A549 (cell line): ENCODE results near the gene GBF1. TPM values are rescaled to one million over a fixed set of nuclear protein-coding genes. Genes with fewer than 3 reads are reported as not detected.

ENCODE experiments used
- ATAC-seq, 2 experiments: fragments of 200-7000 bp in 1 of 2; fragments of >200 bp in 1 of 2; cut with Nextera tagmentation in 1 of 2; cut with Tn5 transposase in 1 of 2; 3 replicates each; pipeline versions ENCODE4 v1.8.0 to v1.9.1; 2018 to 2020; ENCODE audit warnings: mild to moderate bottlenecking in 1 of 2, moderate library complexity in 1 of 2
- CTCF ChIA-PET: fragments of 300-600 bp; sonication (Branson Sonifier 250); formaldehyde crosslinking; extraction: SDS; loops from one replicate; lab custom pipeline; 2021; ENCODE audit warnings: antibody characterized with exemption, inconsistent platforms; lab: Yijun Ruan, JAX
- POLR2A ChIA-PET: fragments of 350-600 bp; formaldehyde crosslinking; extraction: SDS; loops from one replicate; lab custom pipeline; 2021; ENCODE audit warnings: antibody characterized with exemption, inconsistent platforms; lab: Yijun Ruan, JAX
- DNase-seq, 2 experiments: peaks; one replicate each; pipeline versions ENCODE4 v3.0.0 to v3.0.0-alpha.2; 2011 to 2016; ENCODE audit warnings: low read depth in 1 of 2, low spot score in 1 of 2
- FAIRE-seq: peaks from 2 replicates; lab custom pipeline; 2011; peaks lifted over from hg19 to GRCh38; lab: Jason Lieb, UNC
- H3K27ac ChIP-seq, 2 experiments: fragments of >200 bp; sonication (Bioruptor Twin); formaldehyde crosslinking; 3 replicates each; pipeline ENCODE4 v1.5.1; 2016 to 2017
- H3K4me1 ChIP-seq: fragments of >200 bp; sonication (Bioruptor Twin); formaldehyde crosslinking; 3 replicates; pipeline ENCODE4 v1.6.1; 2016
- H3K4me2 ChIP-seq: fragments of >200 bp; sonication (Bioruptor Twin); formaldehyde crosslinking; 3 replicates; pipeline ENCODE4 v1.6.1; 2016
- H3K4me3 ChIP-seq: fragments of >200 bp; sonication (Bioruptor Twin); formaldehyde crosslinking; 3 replicates; pipeline ENCODE4 v1.5.1; 2016
- H3K9me3 ChIP-seq: fragments of >200 bp; sonication (Bioruptor Twin); formaldehyde crosslinking; 3 replicates; pipeline ENCODE4 v1.6.1; 2016
- BHLHE40 ChIP-seq: IDR thresholded peaks from 2 replicates; pipeline ENCODE4 v1.6.1; 2012; ENCODE audit warnings: low read depth, low read length, inconsistent platforms
- CBX2 ChIP-seq: fragments of 200-600 bp; sonication (generic); IDR thresholded peaks from 2 replicates; pipeline ENCODE4 v1.6.1; 2016; ENCODE audit warnings: low read depth, mild to moderate bottlenecking, borderline replicate concordance
- CBX8 ChIP-seq: fragments of 200-600 bp; sonication (generic); IDR thresholded peaks from 2 replicates; pipeline ENCODE4 v1.6.1; 2016
- EHMT2 ChIP-seq: fragments of 200-600 bp; sonication (generic); IDR thresholded peaks from 2 replicates; pipeline ENCODE4 v1.6.1; 2016; ENCODE audit warnings: antibody characterized with exemption, low read depth, mild to moderate bottlenecking, moderate library complexity
- EP300 ChIP-seq, 2 experiments: fragments of >200 bp; sonication (Bioruptor Twin); formaldehyde crosslinking; IDR thresholded peaks; 2 replicates in 1 of 2; 3 replicates in 1 of 2; pipeline ENCODE4 v1.6.1; 2016 to 2017
- FOSB ChIP-seq: fragments of 250-450 bp; sonication (Bioruptor Pico); IDR thresholded peaks from 2 replicates; pipeline ENCODE4 v1.5.0; 2020; ENCODE audit warnings: mild to moderate bottlenecking, moderate library complexity
- FOSL2 ChIP-seq, 2 experiments: fragments of 450-650 bp in 1 of 2; fragments of >200 bp in 1 of 2; sonication (Bioruptor Twin) in 1 of 2; formaldehyde crosslinking; IDR thresholded peaks; 2 replicates each; pipeline versions ENCODE4 v1.5.0 to v1.6.1; 2016 to 2020; ENCODE audit warnings: mild to moderate bottlenecking in 1 of 2, moderate library complexity in 1 of 2
- FOXS1 ChIP-seq: fragments of 250-450 bp; sonication (Bioruptor Pico); IDR thresholded peaks from 2 replicates; pipeline ENCODE4 v1.5.0; 2020; ENCODE audit warnings: mild to moderate bottlenecking, moderate library complexity
- HDAC2 ChIP-seq: fragments of 200-600 bp; sonication (generic); IDR thresholded peaks from 2 replicates; pipeline ENCODE4 v1.6.1; 2016
- HOXA7 ChIP-seq: fragments of 250-450 bp; sonication (Bioruptor Pico); IDR thresholded peaks from 2 replicates; pipeline ENCODE4 v1.5.0; 2020; ENCODE audit warnings: mild to moderate bottlenecking, moderate library complexity
- JUN ChIP-seq, 2 experiments: fragments of >200 bp; sonication (Bioruptor Twin); formaldehyde crosslinking; IDR thresholded peaks; 2 replicates in 1 of 2; 3 replicates in 1 of 2; pipeline ENCODE4 v1.6.1; 2016 to 2017
- KDM1A ChIP-seq: fragments of 200-600 bp; sonication (generic); IDR thresholded peaks from 2 replicates; pipeline ENCODE4 v1.6.1; 2016; ENCODE audit warnings: low read depth, mild to moderate bottlenecking
- MAZ ChIP-seq: fragments of 150-350 bp; IDR thresholded peaks from 2 replicates; pipeline ENCODE4 v1.6.1; 2014; ENCODE audit warnings: antibody characterized with exemption, low read depth, low read length, borderline replicate concordance
- NPAS2 ChIP-seq: fragments of 250-450 bp; sonication (Bioruptor Pico); IDR thresholded peaks from 2 replicates; pipeline ENCODE4 v1.8.0; 2022; ENCODE audit warnings: mild to moderate bottlenecking, moderate library complexity, borderline replicate concordance
- NR3C1 ChIP-seq: fragments of >200 bp; sonication (Bioruptor Twin); formaldehyde crosslinking; IDR thresholded peaks from 3 replicates; pipeline ENCODE4 v1.6.1; 2017
- POLR2A ChIP-seq: IDR thresholded peaks from 2 replicates; pipeline ENCODE4 v1.6.1; 2012; ENCODE audit warnings: mild to moderate bottlenecking, low read length
- POLR2AphosphoS2 ChIP-seq: conservative IDR thresholded peaks from 2 replicates; pipeline ENCODE4 v1.6.1; 2012; ENCODE audit warnings: low read length, improper control_type of control experiment, inconsistent platforms
- RAD21 ChIP-seq, 2 experiments: fragments of >200 bp in 1 of 2; sonication (Bioruptor Twin) in 1 of 2; formaldehyde crosslinking in 1 of 2; IDR thresholded peaks in 1 of 2; conservative IDR thresholded peaks in 1 of 2; 2 replicates in 1 of 2; 3 replicates in 1 of 2; pipeline ENCODE4 v1.6.1; 2012 to 2018; ENCODE audit warnings: inconsistent platforms in 1 of 2
- RCOR1 ChIP-seq: fragments of 150-350 bp; IDR thresholded peaks from 2 replicates; pipeline ENCODE4 v1.6.1; 2014; ENCODE audit warnings: antibody characterized with exemption, low read length, low read depth
- RFX5 ChIP-seq: fragments of 450-650 bp; IDR thresholded peaks from 2 replicates; pipeline ENCODE4 v1.7.1; 2014; ENCODE audit warnings: antibody characterized with exemption, mild to moderate bottlenecking, moderate library complexity
- RNF2 ChIP-seq: fragments of 200-600 bp; sonication (generic); IDR thresholded peaks from 2 replicates; pipeline ENCODE4 v1.6.1; 2016; ENCODE audit warnings: low read depth, mild to moderate bottlenecking, antibody characterized with exemption, moderate library complexity, borderline replicate concordance
- SMC3 ChIP-seq: fragments of >200 bp; sonication (Bioruptor Twin); formaldehyde crosslinking; IDR thresholded peaks from 3 replicates; pipeline ENCODE4 v1.6.1; 2018; ENCODE audit warnings: inconsistent platforms
- SREBF2 ChIP-seq: fragments of 450-650 bp; IDR thresholded peaks from 2 replicates; pipeline ENCODE4 v1.6.1; 2014; ENCODE audit warnings: mild to moderate bottlenecking, moderate library complexity
- TFCP2L1 ChIP-seq: fragments of 250-450 bp; sonication (Bioruptor Pico); IDR thresholded peaks from 2 replicates; pipeline ENCODE4 v1.5.0; 2021; ENCODE audit warnings: mild to moderate bottlenecking
- TP53 ChIP-seq: fragments of 250-450 bp; sonication (Bioruptor Pico); IDR thresholded peaks from 2 replicates; pipeline ENCODE4 v1.5.0; 2021; ENCODE audit warnings: mild to moderate bottlenecking, moderate library complexity
- ZSCAN20 ChIP-seq: fragments of 250-450 bp; sonication (Bioruptor Pico); IDR thresholded peaks from 2 replicates; pipeline ENCODE4 v1.8.0; 2022; ENCODE audit warnings: mild to moderate bottlenecking, moderate library complexity
- WGBS: methylation state at CpG from one replicate; pipeline ENCODE4 v1.1.6; 2017; ENCODE audit errors: missing lambda C conversion rate; 5-methylcytosine and 5-hydroxymethylcytosine counted together
- polyA plus RNA-seq, 4 experiments: library from polyadenylated mRNA; depleted of rRNA in 3 of 4; stranded (reverse); fragments of >200 nt; fragmentation: RNase III in 1 of 4; extraction: RNeasy Plus Mini Kit Qiagen cat#74134 plus additional on column Dnase treatment in 1 of 4; gene quantifications; 2 replicates in 3 of 4; 3 replicates in 1 of 4; pipeline ENCODE4 v1.2.3, GENCODE V29; 2011 to 2017
- TF ChIP-seq, protein P1 (sequence below): fragments of 250-450 bp; sonication (Bioruptor Pico); IDR thresholded peaks from 2 replicates; pipeline ENCODE4 v1.5.0; 2021; ENCODE audit warnings: mild to moderate bottlenecking, moderate library complexity, borderline replicate concordance
- TF ChIP-seq, protein P2 (sequence below): IDR thresholded peaks from 2 replicates; pipeline ENCODE4 v1.6.1; 2012
- TF ChIP-seq, protein P3 (sequence below): fragments of 250-450 bp; sonication (Bioruptor Pico); IDR thresholded peaks from 2 replicates; pipeline ENCODE4 v1.5.0; 2020; ENCODE audit warnings: low read depth, mild to moderate bottlenecking, moderate library complexity
- TF ChIP-seq, protein P4 (sequence below): fragments of >200 bp; sonication (Bioruptor Twin); formaldehyde crosslinking; IDR thresholded peaks from 2 replicates; pipeline ENCODE4 v1.6.1; 2016

Gene GBF1
- polyA plus RNA-seq, 2 of the 4 experiments (the other 2 are of a cell fraction): 20.4 to 21.3 TPM

DNA sequence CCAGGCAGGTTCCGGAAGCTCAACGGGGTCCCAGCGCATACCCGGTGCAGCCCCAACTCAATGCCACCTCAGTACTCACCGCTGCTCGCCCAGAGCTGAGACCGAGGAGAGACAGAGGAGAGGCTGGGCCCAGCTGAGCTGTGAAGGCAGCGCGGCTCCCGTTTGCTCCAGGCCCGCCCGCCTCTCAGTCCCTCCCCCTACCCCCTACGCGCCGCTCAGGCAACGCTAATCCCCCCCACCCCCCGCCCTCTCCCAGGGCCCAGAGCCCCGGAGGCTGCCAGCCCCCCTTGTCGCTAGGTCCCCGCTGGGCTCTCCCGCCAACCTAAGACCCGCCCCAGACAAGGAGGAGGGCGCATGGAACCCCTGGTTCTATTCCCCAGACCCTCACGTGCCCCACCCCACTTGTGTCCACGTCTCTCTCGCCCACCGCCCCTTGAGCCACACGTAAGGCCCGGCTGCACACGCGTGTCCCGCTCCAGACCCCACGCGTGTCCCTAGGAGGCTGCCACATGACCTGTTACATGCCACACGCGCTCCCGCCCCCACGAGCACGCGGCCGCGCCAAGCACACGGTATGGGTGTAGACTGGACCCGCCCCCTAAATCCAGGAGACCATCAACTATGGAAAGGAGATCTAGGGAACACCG, 173.4 kb downstream of the GBF1 start, which contains the start of gene PSD:
Gene PSD, minus strand, starts transcription at position 164 of the 647 bp plus-strand sequence. CDS start 1,747 bp downstream, outside the sequence.
- H3K4me3 ChIP-seq: peak within 1 kb of the TSS; percentile 57
- TF ChIP-seq TP53 (CRISPR knock-in tag): no peak
- no peak for TF ChIP-seq JUN (IDR thresholded peaks at IDR 0.05)
- TF ChIP-seq EP300 (IDR thresholded peaks at IDR 0.05): no peak
- no peak for TF ChIP-seq KDM1A
- TF ChIP-seq HDAC2: no peak
- TF ChIP-seq NPAS2 (CRISPR knock-in tag): no peak
- TF ChIP-seq MAZ: no peak
- TF ChIP-seq, protein P1, sequence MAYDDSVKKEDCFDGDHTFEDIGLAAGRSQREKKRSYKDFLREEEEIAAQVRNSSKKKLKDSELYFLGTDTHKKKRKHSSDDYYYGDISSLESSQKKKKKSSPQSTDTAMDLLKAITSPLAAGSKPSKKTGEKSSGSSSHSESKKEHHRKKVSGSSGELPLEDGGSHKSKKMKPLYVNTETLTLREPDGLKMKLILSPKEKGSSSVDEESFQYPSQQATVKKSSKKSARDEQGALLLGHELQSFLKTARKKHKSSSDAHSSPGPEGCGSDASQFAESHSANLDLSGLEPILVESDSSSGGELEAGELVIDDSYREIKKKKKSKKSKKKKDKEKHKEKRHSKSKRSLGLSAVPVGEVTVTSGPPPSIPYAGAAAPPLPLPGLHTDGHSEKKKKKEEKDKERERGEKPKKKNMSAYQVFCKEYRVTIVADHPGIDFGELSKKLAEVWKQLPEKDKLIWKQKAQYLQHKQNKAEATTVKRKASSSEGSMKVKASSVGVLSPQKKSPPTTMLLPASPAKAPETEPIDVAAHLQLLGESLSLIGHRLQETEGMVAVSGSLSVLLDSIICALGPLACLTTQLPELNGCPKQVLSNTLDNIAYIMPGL (CRISPR knock-in tag): no peak
- no peak for TF ChIP-seq RNF2
- no peak for TF ChIP-seq RAD21 (conservative IDR thresholded peaks at IDR 0.05 in 1 of 2, IDR thresholded peaks at IDR 0.05 in 1 of 2)
- no peak for TF ChIP-seq RCOR1
- TF ChIP-seq, protein P2, sequence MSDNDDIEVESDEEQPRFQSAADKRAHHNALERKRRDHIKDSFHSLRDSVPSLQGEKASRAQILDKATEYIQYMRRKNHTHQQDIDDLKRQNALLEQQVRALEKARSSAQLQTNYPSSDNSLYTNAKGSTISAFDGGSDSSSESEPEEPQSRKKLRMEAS: no peak
- no peak for TF ChIP-seq EHMT2
- TF ChIP-seq RFX5: no peak
- no peak for TF ChIP-seq POLR2A
- TF ChIP-seq TFCP2L1 (CRISPR knock-in tag): no peak
- no peak for TF ChIP-seq HOXA7 (CRISPR knock-in tag)
- no peak for TF ChIP-seq CBX2
- TF ChIP-seq SMC3: no peak
- ATAC-seq (no peak), FAIRE-seq (no peak), DNase-seq (no peak)
- ChIA-PET CTCF (interaction anchor here (1.0 to 7.7 kb wide), 5 partner anchors 15 to 189 kb away, joined by 3 to 72 read pairs (median 5); no protein-coding TSS in a partner anchor), POLR2A (no interaction called here)
- WGBS: 37% methylated on average over 24 of the region's 45 CpGs
- peaks cover 25% of the 10 kb centered on the region for H3K4me1 ChIP-seq
- H3K27ac ChIP-seq: peak within 1 kb of the TSS in 1 of 2 experiments; percentile 90; a peak in 2 of 6 replicates
- peak within 1 kb of the TSS; percentile 97 for H3K4me2 ChIP-seq
- H3K9me3 ChIP-seq: no peaks in the 10 kb centered on the region

DNA sequence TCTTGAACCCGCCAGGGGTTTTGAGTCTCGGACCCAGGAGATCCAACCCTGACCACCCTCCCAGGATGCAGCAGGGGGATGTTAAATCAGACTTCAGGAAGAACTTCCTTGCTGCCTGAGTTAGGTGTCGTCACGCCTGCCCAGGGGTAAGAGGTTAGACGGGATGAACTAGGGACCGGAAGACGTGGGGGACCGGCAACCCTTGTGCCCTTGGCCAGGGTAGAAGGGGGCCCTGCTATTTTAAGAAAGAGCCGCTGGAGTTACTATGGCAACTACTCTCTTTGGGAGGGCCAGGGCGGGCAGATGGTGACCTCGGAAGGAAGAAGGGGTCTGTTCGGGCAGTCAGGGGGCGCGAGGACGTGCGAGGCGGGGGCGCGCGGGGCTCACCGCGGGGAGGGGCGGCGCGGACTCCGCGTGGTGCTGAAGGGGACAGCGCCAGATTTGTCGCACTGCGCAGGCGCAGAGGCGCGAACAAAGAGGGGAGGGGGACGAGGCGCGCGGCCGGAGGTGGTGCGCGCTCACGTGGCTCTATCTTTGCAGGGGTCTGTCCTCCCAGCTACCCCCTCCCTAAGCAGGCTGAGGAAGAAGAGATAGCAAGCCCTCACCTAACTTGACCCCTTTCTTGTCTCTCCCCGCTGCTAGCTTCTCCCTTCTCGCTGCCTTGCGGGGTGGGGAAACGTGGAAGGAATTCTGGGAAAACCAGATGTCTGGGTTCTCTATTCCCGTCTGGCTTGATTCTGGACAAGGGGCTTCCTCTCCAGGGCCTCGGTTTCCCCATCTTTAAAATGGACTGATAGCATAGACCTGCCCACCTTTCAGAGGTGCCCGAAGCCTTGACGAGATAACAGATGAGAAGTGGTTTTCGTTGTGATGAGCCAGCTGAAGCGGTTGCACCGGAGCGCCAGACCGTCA, 174.2 kb downstream of the GBF1 start:
- Histone ChIP-seq H3K27ac (peak overlapping the region; percentile 86 to 90; a peak in 4 of 6 replicates), H3K4me1 (peaks cover 25% of the 10 kb centered on the region), H3K4me2 (peak overlapping the region; percentile 97), H3K4me3 (peak overlapping the region; percentile 57), H3K9me3 (no peaks in the 10 kb centered on the region)
- DNase-seq: peak; percentile 51 to 69
- 2% methylated on average over 33 of the region's 54 CpGs for WGBS
- ChIA-PET CTCF (interaction anchor here (0.7 to 17.4 kb wide), 9 partner anchors 8 to 250 kb away, joined by 3 to 337 read pairs (median 4); partner anchors contain the start of genes CUEDC2 and NFKB2), POLR2A (interaction anchor here (1.0 to 1.3 kb wide), 3 partner anchors 20 to 164 kb away, joined by 3 to 4 read pairs (median 3); partner anchors contain the start of gene NFKB2)
- ATAC-seq: no peak
- FAIRE-seq: no peak
- TF ChIP-seq CBX2 (no peak), POLR2A (0 out of 2 replicates have a peak, but pooled peaks have one; percentile 14), FOXS1 (CRISPR knock-in tag) (no peak), SREBF2 (no peak), FOSB (CRISPR knock-in tag) (no peak), FOSL2 (IDR thresholded peaks at IDR 0.05) (no peak), FOSL2 (CRISPR knock-in tag; IDR thresholded peaks at IDR 0.05) (no peak), BHLHE40 (no peak), POLR2AphosphoS2 (no peak), NR3C1 (no peak), JUN (IDR thresholded peaks at IDR 0.05) (no peak), CBX8 (no peak), RAD21 (conservative IDR thresholded peaks at IDR 0.05 in 1 of 2, IDR thresholded peaks at IDR 0.05 in 1 of 2) (no peak), RFX5 (no peak), MAZ (0 out of 2 replicates have a peak, but pooled peaks have one; percentile 45), ZSCAN20 (CRISPR knock-in tag) (no peak), SMC3 (no peak)
- TF ChIP-seq, protein P3, sequence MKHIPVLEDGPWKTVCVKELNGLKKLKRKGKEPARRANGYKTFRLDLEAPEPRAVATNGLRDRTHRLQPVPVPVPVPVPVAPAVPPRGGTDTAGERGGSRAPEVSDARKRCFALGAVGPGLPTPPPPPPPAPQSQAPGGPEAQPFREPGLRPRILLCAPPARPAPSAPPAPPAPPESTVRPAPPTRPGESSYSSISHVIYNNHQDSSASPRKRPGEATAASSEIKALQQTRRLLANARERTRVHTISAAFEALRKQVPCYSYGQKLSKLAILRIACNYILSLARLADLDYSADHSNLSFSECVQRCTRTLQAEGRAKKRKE (CRISPR knock-in tag): no peak
- TF ChIP-seq, protein P1 (CRISPR knock-in tag): no peak
- TF ChIP-seq, protein P4, sequence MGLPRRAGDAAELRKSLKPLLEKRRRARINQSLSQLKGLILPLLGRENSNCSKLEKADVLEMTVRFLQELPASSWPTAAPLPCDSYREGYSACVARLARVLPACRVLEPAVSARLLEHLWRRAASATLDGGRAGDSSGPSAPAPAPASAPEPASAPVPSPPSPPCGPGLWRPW: no peak
